ENCODE measurements around the gene MYCL.

DNA sequence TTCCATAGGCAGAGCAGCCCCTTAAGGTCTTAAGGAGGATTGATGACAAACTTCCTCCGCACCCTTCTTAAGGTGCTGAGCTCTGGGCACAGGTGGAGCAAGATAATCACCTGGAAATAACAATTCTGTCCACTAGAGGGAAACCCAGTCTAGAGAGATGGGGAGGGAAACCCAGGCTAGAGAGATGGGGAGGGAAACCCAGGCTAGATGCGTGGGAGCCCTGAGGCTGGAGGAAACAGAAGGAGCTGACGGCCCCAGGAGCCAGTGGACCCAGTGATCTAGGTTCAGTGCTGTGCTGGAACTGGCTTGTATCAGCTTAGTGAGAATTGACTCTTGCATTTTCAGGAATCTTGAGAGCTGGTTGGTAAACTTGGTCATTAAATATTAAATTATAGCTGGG is 17.8 kb upstream of the MYCL start:
- TF ChIP-seq, protein P1, sequence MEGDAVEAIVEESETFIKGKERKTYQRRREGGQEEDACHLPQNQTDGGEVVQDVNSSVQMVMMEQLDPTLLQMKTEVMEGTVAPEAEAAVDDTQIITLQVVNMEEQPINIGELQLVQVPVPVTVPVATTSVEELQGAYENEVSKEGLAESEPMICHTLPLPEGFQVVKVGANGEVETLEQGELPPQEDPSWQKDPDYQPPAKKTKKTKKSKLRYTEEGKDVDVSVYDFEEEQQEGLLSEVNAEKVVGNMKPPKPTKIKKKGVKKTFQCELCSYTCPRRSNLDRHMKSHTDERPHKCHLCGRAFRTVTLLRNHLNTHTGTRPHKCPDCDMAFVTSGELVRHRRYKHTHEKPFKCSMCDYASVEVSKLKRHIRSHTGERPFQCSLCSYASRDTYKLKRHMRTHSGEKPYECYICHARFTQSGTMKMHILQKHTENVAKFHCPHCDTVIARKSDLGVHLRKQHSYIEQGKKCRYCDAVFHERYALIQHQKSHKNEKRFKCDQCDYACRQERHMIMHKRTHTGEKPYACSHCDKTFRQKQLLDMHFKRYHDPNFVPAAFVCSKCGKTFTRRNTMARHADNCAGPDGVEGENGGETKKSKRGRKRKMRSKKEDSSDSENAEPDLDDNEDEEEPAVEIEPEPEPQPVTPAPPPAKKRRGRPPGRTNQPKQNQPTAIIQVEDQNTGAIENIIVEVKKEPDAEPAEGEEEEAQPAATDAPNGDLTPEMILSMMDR (IDR thresholded peaks at IDR 0.05 in 4 of 5, conservative IDR thresholded peaks at IDR 0.05 in 1 of 5) = peak in 4 of 5 experiments; percentile 21 to 63 (median 48)
- TF ChIP-seq POLR2A (IDR thresholded peaks at IDR 0.05) = no peak
